NCI-H510A treated with DMSO at 0.1 percent for 48 hours (cell line): Measurements from ENCODE around the gene TMPRSS3.

Experiments
- DNase-seq: peaks from one replicate; lab custom pipeline; 2025; lab: John Stamatoyannopoulos, UW

TMPRSS3 gene

GRCh38 chr21:42395905-42396651 lies at the start of gene TMPRSS3:
Gene TMPRSS3 (minus strand): TSS chr21:42396052. CDS start chr21:42395417, 635 bp downstream.
- no peak for DNase-seq

GRCh38 chr21:42445311-42445710 lies 49.5 kb upstream of the TMPRSS3 start:
- DNase-seq: no peak

GRCh38 chr21:42444745-42445059 lies 48.9 kb upstream of the TMPRSS3 start:
- no peak for DNase-seq

- no peak for DNase-seq
Observed at GRCh38 chr21:42443876-42444744, 48.3 kb upstream of the TMPRSS3 start.

GRCh38 chr21:42443181-42443785 lies 47.4 kb upstream of the TMPRSS3 start:
- DNase-seq: no peak

- no peak for DNase-seq
Observed at GRCh38 chr21:42441963-42442362, 46.1 kb upstream of the TMPRSS3 start.

GRCh38 chr21:42440187-42440792 lies 44.4 kb upstream of the TMPRSS3 start:
- no peak for DNase-seq

- no peak for DNase-seq
Observed at GRCh38 chr21:42439284-42440186, 43.7 kb upstream of the TMPRSS3 start.

- no peak for DNase-seq
Observed at GRCh38 chr21:42438316-42439205, 42.7 kb upstream of the TMPRSS3 start.

GRCh38 chr21:42437786-42438185 lies 41.9 kb upstream of the TMPRSS3 start:
- DNase-seq: no peak

GRCh38 chr21:42436914-42437313 lies 41.1 kb upstream of the TMPRSS3 start:
- DNase-seq: no peak

GRCh38 chr21:42435833-42436232 lies 40.0 kb upstream of the TMPRSS3 start:
- DNase-seq: no peak

GRCh38 chr21:42435401-42435800 lies 39.5 kb upstream of the TMPRSS3 start:
- no peak for DNase-seq

- DNase-seq: no peak
Observed at GRCh38 chr21:42434884-42435283, 39.0 kb upstream of the TMPRSS3 start.

- no peak for DNase-seq
Observed at GRCh38 chr21:42433946-42434551, 38.2 kb upstream of the TMPRSS3 start.

- no peak for DNase-seq
Observed at GRCh38 chr21:42432695-42433094, 36.8 kb upstream of the TMPRSS3 start.

GRCh38 chr21:42431196-42431595 lies 35.3 kb upstream of the TMPRSS3 start:
- DNase-seq: no peak

- no peak for DNase-seq
Observed at GRCh38 chr21:42430521-42430920, 34.7 kb upstream of the TMPRSS3 start.

GRCh38 chr21:42429856-42430255 lies 34.0 kb upstream of the TMPRSS3 start:
- DNase-seq: no peak

GRCh38 chr21:42429021-42429420 lies 33.2 kb upstream of the TMPRSS3 start:
- DNase-seq: no peak
